Cardiac fibroblast (primary cell): ENCODE results near the gene TENT5D.

ENCODE experiments used
- DNase-seq, 2 donors: peaks; one replicate each; pipeline versions ENCODE4 v3.0.0 to v3.0.0-alpha.2; 2010; ENCODE audit warnings: low read depth in 2 of 2
- H3K4me3 ChIP-seq, 2 donors: replicated peaks in 1 of 2; 1 replicate in 1 of 2; 2 replicates in 1 of 2; pipeline ENCODE4 v1.5.1; 2011; ENCODE audit warnings: low read depth in 2 of 2, low read length in 2 of 2, mild to moderate bottlenecking in 2 of 2, moderate library complexity in 1 of 2
- TF ChIP-seq, protein P1 (sequence below): IDR thresholded peaks from one replicate; pipeline ENCODE4 v1.5.1; 2011; ENCODE audit warnings: low read depth, mild to moderate bottlenecking, low read length, inconsistent platforms

TENT5D gene

GRCh38 chrX:80489166-80489565 lies 68.9 kb downstream of the TENT5D start:
- TF ChIP-seq, protein P1, sequence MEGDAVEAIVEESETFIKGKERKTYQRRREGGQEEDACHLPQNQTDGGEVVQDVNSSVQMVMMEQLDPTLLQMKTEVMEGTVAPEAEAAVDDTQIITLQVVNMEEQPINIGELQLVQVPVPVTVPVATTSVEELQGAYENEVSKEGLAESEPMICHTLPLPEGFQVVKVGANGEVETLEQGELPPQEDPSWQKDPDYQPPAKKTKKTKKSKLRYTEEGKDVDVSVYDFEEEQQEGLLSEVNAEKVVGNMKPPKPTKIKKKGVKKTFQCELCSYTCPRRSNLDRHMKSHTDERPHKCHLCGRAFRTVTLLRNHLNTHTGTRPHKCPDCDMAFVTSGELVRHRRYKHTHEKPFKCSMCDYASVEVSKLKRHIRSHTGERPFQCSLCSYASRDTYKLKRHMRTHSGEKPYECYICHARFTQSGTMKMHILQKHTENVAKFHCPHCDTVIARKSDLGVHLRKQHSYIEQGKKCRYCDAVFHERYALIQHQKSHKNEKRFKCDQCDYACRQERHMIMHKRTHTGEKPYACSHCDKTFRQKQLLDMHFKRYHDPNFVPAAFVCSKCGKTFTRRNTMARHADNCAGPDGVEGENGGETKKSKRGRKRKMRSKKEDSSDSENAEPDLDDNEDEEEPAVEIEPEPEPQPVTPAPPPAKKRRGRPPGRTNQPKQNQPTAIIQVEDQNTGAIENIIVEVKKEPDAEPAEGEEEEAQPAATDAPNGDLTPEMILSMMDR: no peak
- no peak for DNase-seq
- H3K4me3 ChIP-seq: no peak overlapping the region
